ENCODE measurements around the gene SEMA4A.

DNA sequence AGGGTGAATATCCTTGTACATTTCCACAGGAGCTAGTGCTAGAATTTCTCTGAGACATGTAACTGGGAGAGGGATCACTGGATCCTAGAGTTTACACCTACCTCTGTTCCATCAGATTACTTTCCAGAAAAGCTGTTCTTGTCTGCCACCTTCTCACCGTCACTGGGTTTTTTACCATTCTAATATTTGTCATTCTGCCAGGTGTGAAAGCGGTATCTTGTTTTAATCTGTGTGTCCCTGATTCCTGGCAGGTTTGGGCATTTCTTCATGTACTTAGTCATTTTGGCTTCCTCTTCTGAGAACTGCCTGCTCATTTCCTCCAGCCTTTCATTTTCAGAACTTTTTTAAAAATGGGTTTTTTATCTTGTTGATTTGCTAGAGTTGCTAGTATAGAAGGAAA lies 64.5 kb downstream of the SEMA4A start:
- no peak for TF ChIP-seq CTCF (IDR thresholded peaks at IDR 0.05)
- no peak for TF ChIP-seq POLR2A (IDR thresholded peaks at IDR 0.05)
